Chondrocyte (in vitro differentiated cells): ENCODE data around the gene NKX2-4. TPM values are rescaled to one million over a fixed set of nuclear protein-coding genes. Genes with fewer than 3 reads are reported as not detected.
A peak's percentile ranks its signal among the peaks of the same experiment; 100 is the strongest.

Source experiments
- DNase-seq: peaks from one replicate; pipeline ENCODE4 v3.0.0; 2021; ENCODE audit warnings: mixed read lengths, low spot score
- H3K27ac Mint-ChIP-seq: one replicate; pipeline ENCODE4 v1.8.0; 2021; ENCODE audit warnings: mild to moderate bottlenecking, moderate library complexity, mixed read lengths; ENCODE audit not compliant: unreplicated experiment
- H3K27me3 Mint-ChIP-seq: 2 replicates; pipeline ENCODE4 v1.8.0; 2021; ENCODE audit warnings: low read depth, mixed read lengths
- H3K36me3 Mint-ChIP-seq: 2 replicates; pipeline ENCODE4 v1.8.0; 2021; ENCODE audit warnings: low read depth, mixed read lengths
- H3K4me1 Mint-ChIP-seq: 2 replicates; pipeline ENCODE4 v1.8.0; 2021; ENCODE audit warnings: low read depth, mild to moderate bottlenecking, mixed read lengths
- H3K4me3 Mint-ChIP-seq: one replicate; pipeline ENCODE4 v1.8.0; 2021; ENCODE audit warnings: mild to moderate bottlenecking, moderate library complexity, mixed read lengths; ENCODE audit not compliant: unreplicated experiment
- H3K9me3 Mint-ChIP-seq: 2 replicates; pipeline ENCODE4 v1.8.0; 2021; ENCODE audit warnings: low read depth, mixed read lengths
- CTCF ChIP-seq: fragments of 200-600 bp; sonication (generic); IDR thresholded peaks from 2 replicates; pipeline ENCODE4 v1.5.0; 2021; ENCODE audit warnings: antibody characterized with exemption, mild to moderate bottlenecking, moderate library complexity
- total RNA-seq: library from RNA; stranded (reverse); gene quantifications from 3 replicates; pipeline ENCODE4 v1.2.1, GENCODE V29; 2021

The NKX2-4 gene
- total RNA-seq, 1 donor from 2014 or later = not detected

DNA sequence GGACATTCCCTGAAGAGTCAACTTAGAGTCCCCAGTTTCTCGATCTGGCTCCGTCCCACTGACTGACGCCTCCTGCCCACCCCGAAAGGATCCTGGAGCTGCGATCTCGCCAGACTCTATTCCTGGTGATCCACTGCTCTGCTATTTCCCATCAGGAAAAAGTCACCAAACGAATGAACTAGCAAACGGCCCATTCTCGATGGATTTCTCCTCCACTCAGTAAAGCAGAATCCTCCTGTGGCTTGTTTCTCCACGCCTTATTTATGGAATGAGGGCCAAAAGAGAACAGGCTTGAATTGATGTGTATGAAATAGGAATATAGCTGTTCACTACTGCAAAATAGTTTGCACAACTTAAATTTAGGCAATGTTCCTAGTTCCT is 5.4 kb downstream of the NKX2-4 start:
- DNase-seq = no peak
- TF ChIP-seq CTCF = no peak
- Mint-ChIP-seq H3K36me3 (peaks cover 29% of the 10 kb centered on the region), H3K4me1 (peaks cover 14% of the 10 kb centered on the region), H3K27ac (no peak overlapping the region), H3K27me3 (peaks cover 50% of the 10 kb centered on the region), H3K9me3 (no peaks in the 10 kb centered on the region), H3K4me3 (peak overlapping the region; percentile 24)

DNA sequence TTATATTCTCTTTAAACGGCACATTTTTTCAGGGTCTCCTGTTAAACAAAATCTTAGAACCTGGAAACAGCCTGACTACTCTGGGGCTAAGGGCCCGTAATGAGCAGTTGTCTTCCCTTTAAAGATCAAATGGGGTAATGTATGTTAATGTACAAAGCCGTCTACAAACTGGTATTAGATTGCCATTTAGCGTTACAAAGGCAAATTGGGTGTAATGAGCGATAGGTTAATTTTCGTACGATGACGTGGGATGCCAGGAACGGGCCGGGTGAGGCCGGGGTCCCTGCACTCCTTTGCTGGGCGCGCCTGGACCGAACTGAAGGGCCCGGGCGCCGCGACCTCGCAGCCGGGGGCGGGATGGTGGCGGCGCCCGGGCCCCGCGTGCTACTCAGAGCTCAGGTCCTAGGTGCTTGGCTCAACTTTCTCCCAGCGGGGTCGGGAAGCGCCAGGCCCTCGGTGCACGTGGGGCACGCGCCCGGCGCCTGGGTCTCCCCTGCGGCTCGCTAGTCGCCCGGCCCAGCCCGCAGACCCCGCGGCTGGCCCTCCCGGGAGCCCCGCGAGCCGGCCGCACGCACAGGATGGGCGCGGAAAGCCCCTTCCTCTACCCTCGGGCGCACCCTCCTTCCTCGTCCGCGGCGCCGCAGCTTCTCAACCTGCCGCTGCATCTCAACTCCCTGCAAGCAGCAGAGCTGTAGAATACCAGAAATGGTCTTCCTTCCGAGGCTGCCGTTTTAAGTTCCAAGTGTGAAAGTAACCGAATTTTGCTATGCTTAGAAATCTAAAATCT is 5.9 kb downstream of the NKX2-4 start:
- DNase-seq = peak; percentile 82
- no peak overlapping the region for H3K27ac Mint-ChIP-seq
- peaks cover 14% of the 10 kb centered on the region for H3K4me1 Mint-ChIP-seq
- H3K9me3 Mint-ChIP-seq = no peaks in the 10 kb centered on the region
- peaks cover 34% of the 10 kb centered on the region for H3K36me3 Mint-ChIP-seq
- peak overlapping the region; percentile 24 for H3K4me3 Mint-ChIP-seq
- H3K27me3 Mint-ChIP-seq = peaks cover 50% of the 10 kb centered on the region
- TF ChIP-seq CTCF = no peak

DNA sequence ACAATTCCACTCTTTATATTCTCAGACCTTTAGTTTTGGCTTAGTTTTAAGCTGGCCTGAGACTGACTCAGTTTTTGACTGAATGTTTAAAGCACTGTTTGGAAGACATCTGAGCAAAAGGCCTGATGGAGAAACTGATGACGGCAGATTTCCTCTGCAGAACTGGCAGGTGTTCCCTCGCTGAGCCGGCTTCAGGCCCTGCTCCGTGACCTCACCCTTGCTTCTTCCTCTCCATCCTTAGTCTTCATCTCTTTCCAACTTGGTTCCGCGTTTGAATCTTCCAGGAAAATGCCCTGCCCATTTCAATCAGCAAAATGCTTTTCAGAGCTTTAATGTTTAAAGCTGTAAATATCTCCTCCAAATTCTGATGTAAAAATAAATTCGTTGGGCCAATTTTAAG is 6.6 kb downstream of the NKX2-4 start:
- DNase-seq = no peak
- H3K4me1 Mint-ChIP-seq = peaks cover 14% of the 10 kb centered on the region
- H3K27ac Mint-ChIP-seq = no peak overlapping the region
- no peak overlapping the region for H3K4me3 Mint-ChIP-seq
- H3K36me3 Mint-ChIP-seq = peaks cover 35% of the 10 kb centered on the region
- peaks cover 50% of the 10 kb centered on the region for H3K27me3 Mint-ChIP-seq
- TF ChIP-seq CTCF = no peak
- H3K9me3 Mint-ChIP-seq = no peaks in the 10 kb centered on the region

DNA sequence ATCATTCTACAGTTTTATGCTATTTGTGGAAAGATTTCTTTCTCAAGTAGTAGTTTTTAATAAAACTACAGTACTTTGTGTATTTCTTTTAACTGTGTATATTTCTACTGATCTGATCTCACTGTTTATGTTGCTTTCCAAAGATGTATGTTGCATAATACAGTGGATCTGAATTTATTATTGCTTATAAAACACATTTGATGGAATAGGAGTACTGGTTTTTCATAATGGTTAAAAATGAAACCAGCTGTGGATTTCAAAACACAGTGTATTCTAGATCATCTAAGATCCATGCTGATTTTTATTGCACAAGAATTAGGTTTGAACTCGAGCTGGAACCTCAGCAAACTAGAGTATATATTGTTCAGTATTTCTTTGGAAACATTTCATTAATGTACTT is 8.0 kb downstream of the NKX2-4 start:
- no peak for TF ChIP-seq CTCF
- H3K4me3 Mint-ChIP-seq = no peak overlapping the region
- H3K36me3 Mint-ChIP-seq = peaks cover 37% of the 10 kb centered on the region
- H3K27ac Mint-ChIP-seq = no peak overlapping the region
- no peak for DNase-seq
- H3K9me3 Mint-ChIP-seq = no peaks in the 10 kb centered on the region
- peaks cover 42% of the 10 kb centered on the region for H3K27me3 Mint-ChIP-seq
- H3K4me1 Mint-ChIP-seq = peaks cover 9% of the 10 kb centered on the region

DNA sequence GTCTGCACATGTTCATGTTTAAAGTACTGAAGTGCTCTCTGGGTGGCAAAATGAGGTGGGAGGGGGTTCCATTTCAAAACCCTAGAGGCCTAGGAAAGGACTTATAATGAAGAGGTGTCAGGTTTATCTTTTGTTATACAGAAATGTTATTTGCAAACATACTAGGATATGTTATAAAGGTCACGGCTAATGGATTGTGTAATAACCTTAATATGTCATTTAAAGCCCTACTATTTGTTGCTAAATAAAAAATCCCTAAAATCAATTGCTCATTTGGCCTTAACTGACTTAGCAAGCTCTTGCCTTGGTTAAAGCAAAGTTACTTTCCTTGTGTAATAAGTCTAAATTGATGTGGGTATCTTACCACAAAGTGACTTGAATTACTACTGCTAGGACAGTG is 8.8 kb downstream of the NKX2-4 start:
- no peak for TF ChIP-seq CTCF
- no peak overlapping the region for H3K27ac Mint-ChIP-seq
- no peak overlapping the region for H3K4me3 Mint-ChIP-seq
- peaks cover 34% of the 10 kb centered on the region for H3K27me3 Mint-ChIP-seq
- H3K4me1 Mint-ChIP-seq = peaks cover 9% of the 10 kb centered on the region
- H3K9me3 Mint-ChIP-seq = no peaks in the 10 kb centered on the region
- H3K36me3 Mint-ChIP-seq = peaks cover 42% of the 10 kb centered on the region
- no peak for DNase-seq
